Neural progenitor cell (in vitro differentiated cells): Measurements from ENCODE around the gene LAMA1. TPM values are rescaled to one million over a fixed set of nuclear protein-coding genes. Genes with fewer than 3 reads are reported as not detected.

Source experiments
- DNase-seq: peaks from one replicate; pipeline ENCODE4 v3.0.0-alpha.2; 2016; ENCODE audit warnings: low spot score
- H2AFZ ChIP-seq: fragments of 200-600 bp; sonication (generic); replicated peaks from 2 replicates; pipeline ENCODE4 v1.6.1; 2016; ENCODE audit warnings: antibody characterized with exemption
- H3F3A ChIP-seq: fragments of 200-600 bp; sonication (generic); 2 replicates; pipeline ENCODE4 v1.6.1; 2016; ENCODE audit warnings: antibody characterized with exemption, low read depth
- H3K27ac ChIP-seq: fragments of 200-600 bp; sonication (generic); 2 replicates; pipeline ENCODE4 v1.5.1; 2016; ENCODE audit warnings: mild to moderate bottlenecking
- H3K27me3 ChIP-seq: fragments of 200-600 bp; sonication (generic); 2 replicates; pipeline ENCODE4 v1.6.1; 2016; ENCODE audit warnings: mild to moderate bottlenecking, moderate library complexity
- H3K36me3 ChIP-seq: fragments of 200-600 bp; sonication (generic); 2 replicates; pipeline ENCODE4 v1.5.1; 2016
- H3K4me1 ChIP-seq: fragments of 200-600 bp; sonication (generic); 2 replicates; pipeline ENCODE4 v1.6.1; 2016; ENCODE audit warnings: mixed run types
- H3K4me2 ChIP-seq: fragments of 200-600 bp; sonication (generic); 2 replicates; pipeline ENCODE4 v1.6.1; 2016
- H3K4me3 ChIP-seq: fragments of 200-600 bp; sonication (generic); 2 replicates; pipeline ENCODE4 v1.5.1; 2016
- H3K79me2 ChIP-seq: fragments of 200-600 bp; sonication (generic); 2 replicates; pipeline ENCODE4 v1.6.1; 2016; ENCODE audit warnings: low read depth
- H3K9ac ChIP-seq: fragments of 200-600 bp; sonication (generic); 2 replicates; pipeline ENCODE4 v1.6.1; 2016
- H3K9me3 ChIP-seq: fragments of 200-600 bp; sonication (generic); 2 replicates; pipeline ENCODE4 v1.5.1; 2016; ENCODE audit warnings: low read depth
- H4K20me1 ChIP-seq: fragments of 200-600 bp; sonication (generic); 2 replicates; pipeline ENCODE4 v1.6.1; 2016; ENCODE audit warnings: low read depth
- H3K27ac Mint-ChIP-seq: 3 replicates; pipeline ENCODE4 v1.8.0; 2021; ENCODE audit warnings: mixed read lengths
- H3K27me3 Mint-ChIP-seq: 2 replicates; pipeline ENCODE4 v1.8.0; 2022; ENCODE audit warnings: low read depth, mild to moderate bottlenecking, inconsistent platforms, moderate library complexity, mixed read lengths; ENCODE audit not compliant: insufficient read depth
- H3K36me3 Mint-ChIP-seq: 3 replicates; pipeline ENCODE4 v1.8.0; 2021; ENCODE audit warnings: mixed read lengths
- H3K4me1 Mint-ChIP-seq: 3 replicates; pipeline ENCODE4 v1.8.0; 2021; ENCODE audit warnings: mixed read lengths
- H3K4me3 Mint-ChIP-seq: 3 replicates; pipeline ENCODE4 v1.8.0; 2021; ENCODE audit warnings: mild to moderate bottlenecking, moderate library complexity, mixed read lengths
- H3K9me3 Mint-ChIP-seq: 3 replicates; pipeline ENCODE4 v1.8.0; 2020; ENCODE audit warnings: mixed read lengths
- CTCF ChIP-seq: fragments of 200-600 bp; sonication (generic); IDR thresholded peaks from 2 replicates; pipeline ENCODE4 v1.5.1; 2017; ENCODE audit warnings: antibody characterized with exemption, mild to moderate bottlenecking
- EZH2 ChIP-seq: fragments of 200-600 bp; sonication (generic); IDR thresholded peaks from 2 replicates; pipeline ENCODE4 v1.6.1; 2017; ENCODE audit warnings: antibody characterized with exemption, mild to moderate bottlenecking, moderate library complexity
- EZH2phosphoT487 ChIP-seq: fragments of 200-600 bp; sonication (generic); IDR thresholded peaks from 2 replicates; pipeline ENCODE4 v1.6.1; 2017; ENCODE audit warnings: antibody characterized with exemption
- total RNA-seq: library from RNA; depleted of rRNA; stranded (reverse); fragments of >200 nt; gene quantifications from 2 replicates; pipeline ENCODE4 v1.2.3, GENCODE V29; 2015; ENCODE audit warnings: low replicate concordance

LAMA1 gene
- total RNA-seq, 1 donor from 2014 or later: 80.3 TPM

GRCh38 chr18:6938003-6938402 is 179.6 kb downstream of the LAMA1 start:
- no peak for TF ChIP-seq CTCF
- TF ChIP-seq EZH2phosphoT487: no peak
- no peak for TF ChIP-seq EZH2
- H3K9me3 ChIP-seq: no peaks in the 10 kb centered on the region
- Mint-ChIP-seq H3K9me3 (no peaks in the 10 kb centered on the region), H3K27ac (no peak overlapping the region), H3K4me1 (peaks cover 6% of the 10 kb centered on the region), H3K36me3 (peaks cover 33% of the 10 kb centered on the region), H3K4me3 (no peak overlapping the region), H3K27me3 (peaks cover 3% of the 10 kb centered on the region)
- H3K4me3 ChIP-seq: no peak overlapping the region
- no peak overlapping the region for H3K9ac ChIP-seq
- H3K27me3 ChIP-seq: no peaks in the 10 kb centered on the region
- no peaks in the 10 kb centered on the region for H3K4me1 ChIP-seq
- no peaks in the 10 kb centered on the region for H3K79me2 ChIP-seq
- H3K36me3 ChIP-seq: peaks cover 11% of the 10 kb centered on the region
- no peaks in the 10 kb centered on the region for H3F3A ChIP-seq
- H2AFZ ChIP-seq: no peak overlapping the region
- H3K27ac ChIP-seq: no peak overlapping the region
- no peak for DNase-seq
- H3K4me2 ChIP-seq: no peak overlapping the region
- no peaks in the 10 kb centered on the region for H4K20me1 ChIP-seq

- Mint-ChIP-seq H3K9me3 (no peaks in the 10 kb centered on the region), H3K27me3 (peaks cover 3% of the 10 kb centered on the region), H3K4me3 (no peak overlapping the region), H3K36me3 (peaks cover 19% of the 10 kb centered on the region), H3K27ac (no peak overlapping the region), H3K4me1 (no peaks in the 10 kb centered on the region)
- Histone ChIP-seq H3K79me2 (no peaks in the 10 kb centered on the region), H3K9me3 (no peaks in the 10 kb centered on the region), H3K4me1 (no peaks in the 10 kb centered on the region), H3K4me3 (no peak overlapping the region), H4K20me1 (no peaks in the 10 kb centered on the region), H3K9ac (no peak overlapping the region), H3F3A (no peaks in the 10 kb centered on the region), H3K36me3 (peaks cover 5% of the 10 kb centered on the region), H3K4me2 (no peak overlapping the region), H2AFZ (no peak overlapping the region), H3K27ac (no peak overlapping the region), H3K27me3 (no peaks in the 10 kb centered on the region)
- no peak for DNase-seq
- TF ChIP-seq EZH2 (no peak), EZH2phosphoT487 (no peak), CTCF (no peak)
These were observed 182.7 kb downstream of the LAMA1 start for GRCh38 chr18:6934859-6935258.

GRCh38 chr18:6929370-6930102 is 188.1 kb downstream of the LAMA1 start:
- Histone ChIP-seq H3K4me2 (no peak overlapping the region), H2AFZ (no peak overlapping the region), H3K9ac (no peak overlapping the region), H3K27ac (no peak overlapping the region), H4K20me1 (no peaks in the 10 kb centered on the region), H3K4me1 (peaks cover 6% of the 10 kb centered on the region), H3K36me3 (no peaks in the 10 kb centered on the region), H3F3A (no peaks in the 10 kb centered on the region), H3K9me3 (no peaks in the 10 kb centered on the region), H3K79me2 (no peaks in the 10 kb centered on the region), H3K27me3 (no peaks in the 10 kb centered on the region), H3K4me3 (no peak overlapping the region)
- no peaks in the 10 kb centered on the region for H3K36me3 Mint-ChIP-seq
- H3K27me3 Mint-ChIP-seq: no peaks in the 10 kb centered on the region
- no peaks in the 10 kb centered on the region for H3K9me3 Mint-ChIP-seq
- DNase-seq: no peak
- no peak overlapping the region for H3K27ac Mint-ChIP-seq
- no peak for TF ChIP-seq EZH2
- no peak for TF ChIP-seq EZH2phosphoT487
- no peak for TF ChIP-seq CTCF
- H3K4me3 Mint-ChIP-seq: no peak overlapping the region
- peaks cover 8% of the 10 kb centered on the region for H3K4me1 Mint-ChIP-seq
